Common myeloid progenitor, CD34-positive (primary cell): ENCODE results near the gene TRO.

Experiments
- CTCF ChIA-PET: fragments of 350-600 bp; sonication (Branson Sonifier 250); formaldehyde crosslinking; loops from one replicate; lab custom pipeline; 2021; ENCODE audit warnings: antibody characterized with exemption; lab: Charles Lee
- POLR2A ChIA-PET: fragments of 350-600 bp; sonication (Branson Sonifier 250); formaldehyde crosslinking; loops from one replicate; lab custom pipeline; 2021; ENCODE audit warnings: antibody characterized with exemption; lab: Charles Lee
- DNase-seq, 3 donors: peaks; one replicate each; pipeline versions ENCODE4 v3.0.0 to v3.0.0-alpha.2; 2013
- H3K27ac ChIP-seq, 2 experiments: 1 replicate in 1 of 2; 2 replicates in 1 of 2; pipeline ENCODE4 v1.7.0; 2013; ENCODE audit warnings: inconsistent platforms in 2 of 2, low read length in 2 of 2, mild to moderate bottlenecking in 2 of 2, low read depth in 1 of 2, moderate library complexity in 1 of 2; ENCODE audit not compliant: severe bottlenecking in 2 of 2, insufficient read depth in 1 of 2, poor library complexity in 1 of 2
- H3K27me3 ChIP-seq, 5 experiments: replicated peaks in 2 of 5; 1 replicate in 3 of 5; 2 replicates in 2 of 5; pipeline versions ENCODE4 v1.6.1 to v1.7.0; 2013; ENCODE audit warnings: low read length in 4 of 5, mild to moderate bottlenecking in 2 of 5, moderate library complexity in 2 of 5, inconsistent platforms in 1 of 5; ENCODE audit not compliant: insufficient read depth in 5 of 5, control insufficient read depth in 4 of 5
- H3K36me3 ChIP-seq, 4 experiments: 1 replicate in 2 of 4; 2 replicates in 2 of 4; pipeline versions ENCODE4 v1.6.1 to v1.7.0; 2013; ENCODE audit warnings: low read length in 3 of 4, control low read depth in 1 of 4, mild to moderate bottlenecking in 1 of 4; ENCODE audit not compliant: control insufficient read depth in 4 of 4, insufficient read depth in 4 of 4
- H3K4me1 ChIP-seq, 4 experiments: 1 replicate in 3 of 4; 2 replicates in 1 of 4; pipeline versions ENCODE4 v1.6.1 to v1.7.1; 2013; ENCODE audit warnings: low read length in 3 of 4, mild to moderate bottlenecking in 3 of 4, control low read depth in 1 of 4, inconsistent platforms in 1 of 4, moderate library complexity in 1 of 4; ENCODE audit not compliant: control insufficient read depth in 4 of 4, insufficient read depth in 4 of 4; ENCODE audit errors: control extremely low read depth in 1 of 4
- H3K4me3 ChIP-seq, 7 experiments: 1 replicate in 4 of 7; 2 replicates in 3 of 7; pipeline versions ENCODE4 v1.5.1 to v1.7.0; 2013; ENCODE audit warnings: mild to moderate bottlenecking in 7 of 7, low read length in 6 of 7, moderate library complexity in 6 of 7, inconsistent platforms in 2 of 7, low read depth in 2 of 7, control low read depth in 1 of 7; ENCODE audit not compliant: insufficient read depth in 4 of 7, control insufficient read depth in 1 of 7; ENCODE audit errors: extremely low read depth in 1 of 7
- H3K9me3 ChIP-seq, 5 experiments: 1 replicate in 4 of 5; 2 replicates in 1 of 5; pipeline versions ENCODE4 v1.6.1 to v1.7.1; 2013; ENCODE audit warnings: low read length in 4 of 5, mild to moderate bottlenecking in 2 of 5, inconsistent platforms in 1 of 5, low read depth in 1 of 5, moderate library complexity in 1 of 5; ENCODE audit not compliant: control insufficient read depth in 4 of 5, insufficient read depth in 2 of 5; ENCODE audit errors: control extremely low read depth in 1 of 5
- WGBS: methylation state at CpG from one replicate; pipeline ENCODE4 v1.1.5; 2013; ENCODE audit not compliant: insufficient coverage; 5-methylcytosine and 5-hydroxymethylcytosine counted together

Gene TRO

GRCh38 chrX:54933150-54933826 lies 12.7 kb downstream of the TRO start:
- CTCF ChIA-PET: no interaction called here
- H3K4me3 ChIP-seq: no peak overlapping the region
- POLR2A ChIA-PET: no interaction called here
- WGBS: 88% methylated on average over 10 of the region's 10 CpGs
- no peaks in the 10 kb centered on the region for H3K27me3 ChIP-seq
- no peak for DNase-seq
- no peaks in the 10 kb centered on the region for H3K4me1 ChIP-seq
- no peak overlapping the region for H3K27ac ChIP-seq
- H3K36me3 ChIP-seq: peaks cover 0 to 30% (median 6%) of the 10 kb centered on the region in 4 experiments
- no peaks in the 10 kb centered on the region for H3K9me3 ChIP-seq

DNA sequence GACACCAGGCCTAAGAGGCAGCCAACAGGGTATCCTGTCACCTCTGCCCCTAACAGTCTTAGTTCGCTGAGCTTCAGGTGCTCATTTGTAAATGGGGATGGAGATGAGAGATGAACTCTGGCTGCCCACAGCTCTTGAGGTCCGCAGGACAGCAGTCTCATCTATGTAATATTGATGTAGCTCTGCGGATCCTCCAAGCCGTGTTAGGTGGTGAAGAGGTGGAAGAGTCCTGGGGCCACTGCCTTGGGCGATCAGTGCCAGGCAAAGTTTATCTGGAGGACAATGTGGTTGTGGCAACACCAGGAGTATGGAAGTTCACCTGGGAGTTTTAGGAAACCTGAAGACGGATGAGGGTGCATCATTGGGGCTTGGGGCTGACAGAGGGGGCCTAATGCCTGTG lies 13.4 kb downstream of the TRO start:
- Histone ChIP-seq H3K27me3 (no peaks in the 10 kb centered on the region), H3K4me3 (no peak overlapping the region), H3K4me1 (no peaks in the 10 kb centered on the region), H3K36me3 (peaks cover 0 to 22% (median 3%) of the 10 kb centered on the region in 4 experiments), H3K9me3 (no peaks in the 10 kb centered on the region), H3K27ac (no peak overlapping the region)
- ChIA-PET CTCF (no interaction called here), POLR2A (no interaction called here)
- DNase-seq: no peak
- 65% methylated on average over 6 of the region's 6 CpGs for WGBS

GRCh38 chrX:54934890-54935289 lies 14.3 kb downstream of the TRO start:
- Histone ChIP-seq H3K27me3 (no peaks in the 10 kb centered on the region), H3K9me3 (no peaks in the 10 kb centered on the region), H3K27ac (no peak overlapping the region), H3K4me3 (no peak overlapping the region), H3K4me1 (no peaks in the 10 kb centered on the region), H3K36me3 (peaks cover 0 to 14% (median under 1%) of the 10 kb centered on the region in 4 experiments)
- ChIA-PET POLR2A (no interaction called here), CTCF (no interaction called here)
- 86% methylated on average over 2 of the region's 3 CpGs for WGBS
- no peak for DNase-seq

GRCh38 chrX:54935306-54935705 lies 14.7 kb downstream of the TRO start:
- no peak for DNase-seq
- Histone ChIP-seq H3K4me3 (no peak overlapping the region), H3K27ac (no peak overlapping the region), H3K9me3 (no peaks in the 10 kb centered on the region), H3K27me3 (no peaks in the 10 kb centered on the region), H3K36me3 (peaks cover 0 to 11% (median 0%) of the 10 kb centered on the region in 4 experiments), H3K4me1 (no peaks in the 10 kb centered on the region)
- POLR2A ChIA-PET: no interaction called here
- CTCF ChIA-PET: no interaction called here
- WGBS: 79% methylated on average over 2 of the region's 4 CpGs

DNA sequence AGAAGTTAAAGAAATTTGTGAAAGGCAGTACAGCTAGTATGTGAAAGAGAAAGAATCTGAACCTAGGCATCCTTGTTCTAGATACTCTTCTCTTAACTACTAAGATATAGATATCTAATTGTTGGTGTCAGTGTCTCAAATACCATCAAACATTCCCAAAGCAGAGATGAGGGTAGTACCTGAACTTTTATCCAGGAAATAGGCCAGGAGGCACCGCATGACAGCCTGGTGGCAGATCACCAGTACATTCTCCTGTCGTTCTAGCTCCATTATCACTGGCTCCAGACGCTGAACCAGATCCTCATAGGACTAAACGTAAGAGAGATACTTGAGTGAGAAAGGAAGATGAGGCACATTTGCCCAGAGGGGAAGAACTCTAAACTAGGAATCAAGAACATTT lies 16.8 kb downstream of the TRO start:
- CTCF ChIA-PET: no interaction called here
- POLR2A ChIA-PET: no interaction called here
- Histone ChIP-seq H3K4me3 (no peak overlapping the region), H3K27ac (no peak overlapping the region), H3K4me1 (no peaks in the 10 kb centered on the region), H3K9me3 (no peaks in the 10 kb centered on the region), H3K36me3 (no peaks in the 10 kb centered on the region), H3K27me3 (no peaks in the 10 kb centered on the region)
- DNase-seq: no peak
- WGBS: 71% methylated on average over 1 of the region's 4 CpGs

GRCh38 chrX:54944816-54945215 lies 24.2 kb downstream of the TRO start:
- H3K36me3 ChIP-seq: no peaks in the 10 kb centered on the region
- H3K4me3 ChIP-seq: no peak overlapping the region
- DNase-seq: no peak
- H3K4me1 ChIP-seq: no peaks in the 10 kb centered on the region
- POLR2A ChIA-PET: no interaction called here
- CTCF ChIA-PET: no interaction called here
- H3K27ac ChIP-seq: no peak overlapping the region
- H3K27me3 ChIP-seq: no peaks in the 10 kb centered on the region
- H3K9me3 ChIP-seq: no peaks in the 10 kb centered on the region

DNA sequence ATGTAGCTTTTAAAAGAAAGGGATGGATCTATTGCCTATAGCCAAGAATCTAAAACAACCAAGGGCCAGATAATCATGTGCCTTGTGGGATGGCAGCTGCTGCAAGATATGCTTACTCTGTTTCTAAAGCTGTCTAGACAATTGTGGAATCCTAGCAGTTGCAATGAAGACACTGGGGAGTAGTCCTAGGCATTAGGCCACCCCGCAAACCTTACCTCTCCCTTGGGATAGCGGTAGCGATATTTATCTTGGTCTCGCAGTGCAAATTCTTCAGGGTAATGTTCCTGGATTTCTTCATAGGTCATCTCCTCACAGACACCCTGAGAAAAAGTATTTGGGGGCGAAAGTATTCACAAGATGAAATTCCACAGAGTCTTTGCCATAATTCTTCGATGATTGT lies 24.6 kb downstream of the TRO start:
- no peak for DNase-seq
- H3K4me3 ChIP-seq: no peak overlapping the region
- H3K4me1 ChIP-seq: no peaks in the 10 kb centered on the region
- no peaks in the 10 kb centered on the region for H3K27me3 ChIP-seq
- WGBS: 95% methylated on average over 6 of the region's 6 CpGs
- H3K36me3 ChIP-seq: no peaks in the 10 kb centered on the region
- H3K27ac ChIP-seq: no peak overlapping the region
- CTCF ChIA-PET: no interaction called here
- no peaks in the 10 kb centered on the region for H3K9me3 ChIP-seq
- POLR2A ChIA-PET: no interaction called here
